Stimulated activated CD8-positive, alpha-beta memory T cell treated with anti-CD3 and anti-CD28 coated beads, Interleukin-12 subunit alpha, Interleukin-12 subunit beta, amount 100 ng/mL, for 24 hours (primary cell): ENCODE measurements around the gene KIF21B.

Experiments used
- DNase-seq: peaks from one replicate; pipeline ENCODE4 v3.0.0-alpha.2; 2020; ENCODE audit errors: extremely low read depth

Gene KIF21B

DNA sequence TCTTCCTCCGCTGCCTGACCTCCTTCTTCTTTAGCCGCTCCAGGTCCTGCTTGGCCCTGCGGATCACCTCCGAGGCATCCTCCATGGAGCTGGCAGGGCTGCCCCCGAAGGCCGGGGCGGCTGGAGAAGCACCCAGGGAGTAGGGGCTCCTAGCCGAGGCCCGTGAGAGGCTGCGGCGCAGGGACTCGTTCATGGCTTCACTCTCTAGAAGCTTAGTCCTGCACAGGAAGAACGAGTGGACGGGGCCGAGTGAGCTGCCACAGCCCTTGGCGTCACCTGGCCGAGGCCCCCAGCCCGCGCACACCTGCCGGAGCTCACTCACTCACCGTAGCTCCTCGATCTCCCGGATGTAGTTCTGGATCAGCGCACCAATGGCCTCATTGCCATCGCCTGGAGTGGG is 23.1 kb downstream of the KIF21B start:
- DNase-seq: no peak

DNA sequence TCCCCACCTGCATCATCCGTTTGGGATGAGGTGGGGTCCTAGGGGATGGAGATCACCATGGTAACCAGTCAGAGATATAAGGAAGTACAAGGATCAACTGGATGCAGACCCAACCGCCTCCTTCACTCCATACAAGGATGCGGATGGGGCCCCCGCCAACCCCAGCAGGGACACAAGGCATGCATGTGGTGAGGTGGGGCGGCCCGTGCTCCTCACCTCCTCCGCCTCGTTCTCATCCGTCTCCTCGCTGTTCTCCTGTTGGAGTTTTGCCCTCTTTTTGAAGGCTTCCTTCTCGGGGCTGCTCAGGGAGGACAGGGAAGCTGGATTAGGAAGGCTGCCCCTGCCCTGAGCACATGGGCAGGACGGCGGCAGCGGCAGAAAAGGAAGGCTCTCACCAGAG is 23.8 kb downstream of the KIF21B start:
- DNase-seq: no peak

DNA sequence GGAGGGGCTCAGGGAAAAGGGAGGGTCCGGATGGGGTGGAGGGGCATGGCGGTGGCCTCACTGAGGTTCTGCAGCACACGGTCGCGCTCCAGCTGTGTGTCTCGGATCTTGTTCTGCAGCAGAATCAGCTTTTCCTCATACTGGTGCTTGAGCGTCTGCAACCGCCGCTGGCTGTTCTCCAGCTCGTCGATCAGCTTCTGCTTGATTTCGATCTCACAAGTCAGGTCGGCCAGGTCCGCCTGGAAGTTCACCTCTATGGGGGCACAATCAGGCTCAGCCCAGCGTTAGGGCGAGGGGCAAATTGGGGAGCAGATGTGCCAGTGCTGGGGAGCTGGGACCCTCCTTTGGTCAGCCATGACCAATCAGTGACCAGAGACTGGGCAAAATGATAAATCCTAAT is 25.2 kb downstream of the KIF21B start:
- DNase-seq: no peak

DNA sequence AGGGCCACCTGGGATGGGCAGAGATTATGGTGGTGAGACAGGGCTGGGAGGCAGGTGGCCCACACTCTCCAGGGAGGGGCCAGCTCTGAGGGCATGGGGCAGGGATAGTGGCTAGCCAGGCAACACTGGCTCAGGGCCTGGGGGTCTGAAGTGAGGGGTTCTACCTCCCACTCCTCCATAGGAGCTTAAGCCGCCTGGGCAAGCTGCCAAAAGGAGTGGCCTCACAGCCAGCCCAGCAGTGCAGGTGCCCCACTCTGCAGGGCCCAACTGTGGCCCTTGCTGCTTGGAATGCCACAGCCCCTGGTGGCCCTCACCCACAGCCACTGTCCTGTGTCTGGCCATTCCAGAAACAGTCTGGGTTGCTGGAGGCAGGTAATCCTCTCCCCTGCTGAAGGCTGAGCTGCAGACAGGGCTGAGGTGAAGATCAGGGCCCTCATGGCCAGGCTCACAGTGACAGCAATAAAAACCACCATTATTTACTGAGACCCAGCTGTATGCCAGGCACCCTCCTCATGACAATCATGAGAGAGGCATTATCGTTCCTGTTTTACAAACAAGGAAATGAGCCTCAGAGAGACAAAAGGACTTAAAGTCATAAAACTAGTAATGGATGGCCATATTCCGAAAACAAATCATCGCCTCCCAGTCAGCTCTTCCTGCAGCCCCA is 31.0 kb downstream of the KIF21B start:
- no peak for DNase-seq

DNA sequence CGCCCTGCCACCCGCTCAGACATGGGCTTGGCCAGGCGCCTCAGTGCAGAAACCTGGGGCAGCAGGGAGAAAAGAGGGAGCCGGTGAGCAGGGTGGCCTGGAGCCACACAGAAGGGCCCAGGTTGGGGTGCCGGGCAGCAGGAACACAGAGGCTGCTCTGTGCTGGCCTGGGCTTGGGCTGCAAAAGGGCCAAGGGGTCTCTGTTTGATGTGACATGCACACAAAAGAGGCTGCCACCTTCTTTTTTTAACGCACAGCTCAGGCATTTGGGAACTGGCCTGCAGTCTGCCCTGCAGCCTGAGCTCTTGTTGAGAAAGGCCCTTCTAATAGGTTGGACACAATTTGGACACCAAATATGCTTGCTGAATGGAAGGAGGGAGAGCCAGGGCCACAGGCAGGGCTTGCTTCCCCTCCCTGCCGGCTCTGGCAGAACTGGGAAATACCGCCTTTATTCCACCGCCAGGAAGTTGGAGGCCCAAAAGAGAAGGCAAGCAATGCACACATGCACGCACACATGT is 32.4 kb downstream of the KIF21B start:
- no peak for DNase-seq

DNA sequence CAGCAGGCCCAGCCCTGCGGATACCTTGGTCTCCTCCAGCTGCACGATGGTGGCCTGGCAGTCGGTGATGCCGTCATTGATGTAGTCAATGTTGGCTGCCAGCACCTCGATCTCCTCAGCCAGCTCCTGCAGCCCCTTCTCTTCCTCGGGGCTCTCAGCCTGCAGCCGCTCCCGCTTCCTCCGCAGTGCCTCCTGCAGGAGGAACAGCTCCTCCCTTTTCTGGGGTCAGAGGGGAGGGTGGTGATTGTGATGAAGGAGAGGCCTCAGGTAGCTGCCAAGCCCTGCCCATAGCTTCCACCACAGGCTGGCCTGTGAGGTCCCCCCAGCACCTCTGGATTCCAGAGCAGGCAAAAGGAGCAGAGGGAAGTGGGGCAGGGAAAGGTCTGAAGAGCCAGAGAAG is 33.4 kb downstream of the KIF21B start:
- no peak for DNase-seq

DNA sequence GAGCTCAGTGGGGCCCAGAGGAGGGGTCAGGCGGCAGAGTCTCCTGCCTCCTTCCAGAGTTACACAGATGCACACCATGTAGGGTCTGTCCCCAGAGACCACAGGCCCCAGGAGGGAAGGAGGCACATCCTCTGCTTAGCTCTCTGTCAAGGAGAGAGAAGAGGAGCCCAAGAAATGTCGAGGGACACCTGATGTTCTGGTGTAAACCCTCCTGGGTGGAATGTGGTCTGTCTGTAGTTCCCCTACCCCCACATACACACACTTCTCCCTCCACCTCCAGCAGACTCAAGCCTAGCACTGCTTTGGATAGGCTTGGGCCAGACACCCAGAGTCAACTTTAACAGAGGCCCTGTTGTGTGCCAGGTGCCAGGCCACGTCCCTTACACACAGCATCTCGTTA is 34.2 kb downstream of the KIF21B start:
- no peak for DNase-seq

DNA sequence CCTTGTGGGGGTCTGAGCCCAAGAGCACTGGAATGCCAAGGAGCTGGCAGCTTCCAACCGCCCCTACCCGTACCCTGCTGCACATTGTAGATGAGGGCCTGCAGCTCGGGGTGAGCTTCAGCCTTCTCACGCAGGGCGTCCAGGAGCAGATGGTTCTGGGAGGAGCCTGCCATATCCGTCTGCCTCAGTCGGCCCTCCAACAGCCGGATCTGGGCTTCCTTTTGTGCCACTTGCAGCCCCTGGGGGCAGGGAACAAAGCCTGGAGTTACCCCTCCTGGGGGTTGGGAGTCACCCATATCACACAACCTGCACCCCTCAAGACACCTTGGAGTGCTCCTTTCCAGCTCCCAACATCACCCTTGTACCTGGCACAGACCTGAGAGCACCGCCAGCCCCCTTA is 34.8 kb downstream of the KIF21B start:
- no peak for DNase-seq

DNA sequence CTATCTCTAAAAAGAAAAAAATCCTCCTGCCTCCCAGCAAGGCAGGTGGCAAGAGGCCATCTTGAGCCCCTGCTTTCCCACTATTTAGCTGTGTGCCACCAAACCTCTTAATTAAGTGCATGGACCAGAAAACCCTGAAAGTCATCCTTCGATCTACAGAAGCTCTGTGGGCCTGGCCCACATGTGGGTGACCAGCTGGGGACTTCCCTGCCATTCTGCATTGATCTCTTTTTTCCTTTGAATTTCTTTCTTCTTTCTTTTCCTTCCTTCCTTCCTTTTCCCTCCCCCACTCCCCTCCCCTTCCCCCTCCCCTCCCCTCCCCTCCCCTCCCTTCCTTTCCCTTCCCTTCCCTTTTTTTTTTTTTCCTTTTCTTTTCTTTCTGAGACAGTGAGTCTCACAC is 38.0 kb downstream of the KIF21B start:
- no peak for DNase-seq

DNA sequence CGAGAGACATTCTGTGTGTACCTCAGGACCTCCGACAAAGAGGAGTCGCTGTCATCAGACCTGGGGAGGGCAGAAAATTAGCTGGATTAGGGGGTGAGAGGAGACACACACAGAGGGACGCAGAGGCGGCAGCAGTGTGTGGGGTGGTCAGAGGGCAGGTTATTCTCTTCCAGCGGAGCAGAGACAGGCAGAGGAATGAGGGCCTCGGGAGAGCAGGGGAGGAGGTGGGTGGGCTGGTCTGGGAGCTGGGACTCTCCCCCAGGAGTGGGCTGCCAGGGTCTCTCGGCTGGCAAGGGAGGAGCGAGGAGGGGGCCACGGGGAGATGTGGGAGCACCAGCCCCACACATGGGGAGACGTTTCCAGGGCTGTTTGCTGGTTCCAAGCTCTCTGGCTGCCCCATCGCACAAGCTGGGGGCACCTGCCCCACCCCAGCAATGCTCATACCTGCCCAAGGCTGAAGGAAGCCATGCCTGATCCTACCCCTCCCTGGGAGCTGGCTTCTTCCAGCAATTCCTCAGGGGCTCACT is 40.4 kb downstream of the KIF21B start:
- no peak for DNase-seq

DNA sequence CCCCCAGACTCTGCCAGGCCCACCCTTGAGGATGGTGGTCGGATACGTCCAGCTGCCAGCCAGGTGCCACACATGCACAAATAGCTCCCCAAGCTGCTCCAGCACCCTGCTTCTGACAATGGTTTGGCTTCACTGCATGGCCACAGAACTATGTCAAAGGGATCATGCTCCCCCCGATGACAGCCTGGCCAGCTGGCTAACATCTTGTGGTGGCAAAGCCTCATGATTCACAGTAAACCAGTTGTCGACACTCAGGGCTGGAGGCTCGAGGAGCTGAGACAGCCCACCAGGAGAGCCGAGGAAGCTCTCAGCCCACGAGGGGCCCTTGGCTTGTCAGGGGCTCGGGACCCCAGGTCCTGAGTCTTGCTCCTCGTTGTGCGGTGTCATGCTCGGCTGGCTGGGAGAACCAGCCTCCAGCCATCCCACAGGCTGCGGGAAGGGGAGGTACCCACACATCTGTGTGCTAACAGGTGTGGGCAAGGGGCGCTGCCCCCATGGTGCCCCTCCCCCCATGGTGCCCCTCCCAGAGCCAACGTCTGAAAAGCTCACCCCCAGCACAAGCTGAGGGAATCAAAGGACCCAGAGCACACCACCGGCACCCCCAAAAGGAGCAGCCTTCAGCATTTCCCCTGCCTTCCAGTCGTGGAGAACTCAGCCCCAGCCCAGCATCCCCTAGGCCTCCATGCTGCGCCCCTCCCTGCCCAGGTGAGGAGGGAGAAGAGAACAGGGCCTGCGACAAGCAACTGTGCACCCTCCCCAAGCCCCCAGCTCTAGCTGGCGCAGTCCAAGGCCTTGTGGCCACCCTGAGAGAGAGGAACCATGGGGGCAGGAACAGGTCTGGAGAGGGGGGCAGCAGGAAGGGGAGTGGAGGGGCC is 41.2 kb downstream of the KIF21B start:
- DNase-seq: no peak

DNA sequence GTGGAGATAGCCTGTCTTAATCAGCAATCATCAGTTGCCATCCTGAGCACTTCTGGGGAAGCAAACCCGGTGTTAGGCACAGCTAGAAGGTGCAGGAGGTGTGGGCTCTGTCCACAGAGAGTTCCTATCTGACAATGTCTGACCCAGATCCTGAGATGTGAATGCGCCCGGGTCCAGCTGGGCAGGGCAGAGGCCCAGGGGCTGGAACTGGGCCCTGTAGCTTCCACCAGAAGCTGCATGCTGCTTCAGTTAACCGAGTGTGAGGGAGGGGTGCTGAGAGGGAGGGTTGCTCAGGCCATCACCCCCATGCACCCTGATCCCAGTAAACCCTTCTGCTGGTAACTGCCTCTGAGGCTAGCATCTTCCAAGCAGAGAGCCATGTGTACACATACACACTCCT is 42.2 kb downstream of the KIF21B start:
- DNase-seq: no peak

DNA sequence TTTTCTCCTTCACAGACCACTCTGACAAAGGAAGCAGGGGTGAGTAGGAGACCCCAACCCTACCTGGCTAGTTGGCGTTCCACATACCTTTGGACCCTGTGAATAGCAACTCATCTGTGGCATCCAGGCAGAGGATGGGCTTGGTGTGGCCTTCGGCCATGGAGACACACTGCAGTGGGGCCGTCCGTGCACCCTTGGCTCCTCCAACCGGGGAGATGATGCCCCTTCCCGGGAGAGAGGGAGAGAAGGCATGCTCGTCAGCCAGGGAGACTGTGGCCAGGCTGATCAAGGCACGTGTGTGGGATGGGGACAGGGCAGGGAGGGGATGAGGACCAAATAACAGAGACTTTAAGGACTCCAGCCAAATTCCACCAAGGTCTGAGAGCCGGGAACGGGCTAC is 42.6 kb downstream of the KIF21B start:
- DNase-seq: no peak

DNA sequence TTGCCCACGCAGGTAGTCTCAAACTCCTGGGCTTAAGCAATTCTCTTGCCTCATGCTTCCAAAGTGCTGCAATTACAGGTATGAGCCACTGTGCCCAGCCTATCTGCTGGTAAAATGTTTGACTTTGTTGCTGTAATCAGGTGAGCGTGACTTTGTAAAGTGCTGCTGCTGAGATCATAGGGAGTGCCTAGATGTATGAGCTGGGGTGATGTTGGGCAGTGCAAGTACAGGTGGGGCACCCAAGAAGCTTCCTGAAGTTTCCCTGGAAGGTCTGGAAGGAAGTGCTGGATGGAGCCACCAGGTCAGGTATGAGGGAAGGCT is 43.1 kb downstream of the KIF21B start:
- DNase-seq: no peak

DNA sequence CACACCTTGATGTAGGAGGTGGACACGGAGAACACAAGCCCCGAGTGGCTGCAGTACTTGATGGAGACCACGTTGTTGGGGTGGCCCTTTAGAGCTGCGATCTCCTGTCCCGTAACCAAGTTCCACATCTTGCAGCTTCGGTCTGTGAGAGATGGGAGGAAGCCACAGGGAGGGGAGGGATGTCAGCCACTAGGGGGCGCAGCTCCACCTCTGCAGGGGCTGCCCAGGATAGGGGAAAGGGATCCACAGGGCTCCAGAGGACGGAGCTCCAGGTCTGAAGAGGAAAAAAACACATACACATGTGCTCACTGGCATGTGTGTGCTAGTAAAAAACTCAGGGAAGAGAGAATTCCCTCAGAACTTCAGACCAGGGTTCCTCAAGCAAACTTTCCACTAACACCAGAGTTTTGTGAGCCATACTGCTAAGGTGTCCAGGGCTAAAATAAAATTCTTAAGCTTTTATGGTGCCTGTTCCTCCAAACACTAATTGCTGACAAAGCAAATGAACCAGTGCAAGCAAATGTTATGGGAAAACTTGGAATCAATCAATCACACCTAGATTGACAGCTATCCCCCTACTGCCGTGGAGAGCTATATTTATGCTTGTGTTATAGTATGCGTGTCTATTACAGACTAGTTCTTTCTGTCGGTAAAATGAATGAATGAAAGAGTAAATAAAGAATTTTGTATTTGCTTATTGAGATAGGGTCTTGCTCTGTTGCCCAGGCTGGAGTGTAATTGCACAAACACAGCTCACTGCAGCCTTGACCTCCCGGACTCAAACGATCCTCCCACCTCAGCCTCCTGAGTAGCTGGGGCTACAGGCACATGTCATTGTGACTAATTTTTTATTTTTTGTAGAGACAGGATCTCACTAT is 43.7 kb downstream of the KIF21B start:
- peak; percentile 25 for DNase-seq

DNA sequence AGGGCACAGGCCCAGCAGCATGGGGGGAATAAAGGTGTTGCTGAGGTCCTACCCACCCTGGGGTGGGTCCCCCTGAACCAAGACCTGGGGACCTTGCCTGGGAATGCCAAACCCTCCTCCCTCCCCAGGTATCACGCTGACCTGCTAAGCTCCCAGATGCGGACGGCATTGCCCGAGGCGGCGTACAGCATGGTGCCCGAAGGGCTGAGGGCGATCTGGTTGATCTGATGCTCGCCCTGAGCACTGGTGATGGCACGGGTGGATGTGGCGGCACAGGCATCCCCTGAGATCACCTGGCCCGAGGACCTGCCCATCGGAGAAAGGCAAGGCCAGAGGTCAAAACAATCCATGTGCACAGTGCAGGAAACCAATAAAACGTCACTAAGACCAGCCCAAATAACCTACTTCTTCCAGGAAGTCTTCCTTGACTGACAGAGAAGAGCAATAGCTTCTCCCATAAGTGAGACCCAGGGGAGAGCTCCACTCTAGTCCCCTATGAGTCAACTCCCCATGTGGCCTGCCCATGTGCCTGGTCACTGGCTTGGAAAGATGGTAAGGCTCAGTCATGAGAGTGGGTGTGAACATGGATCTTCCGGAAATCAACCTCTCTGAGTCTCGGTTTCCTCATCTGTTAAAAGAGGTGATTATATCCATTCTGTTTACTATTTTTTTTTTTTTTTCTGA is 46.3 kb downstream of the KIF21B start:
- DNase-seq: no peak

DNA sequence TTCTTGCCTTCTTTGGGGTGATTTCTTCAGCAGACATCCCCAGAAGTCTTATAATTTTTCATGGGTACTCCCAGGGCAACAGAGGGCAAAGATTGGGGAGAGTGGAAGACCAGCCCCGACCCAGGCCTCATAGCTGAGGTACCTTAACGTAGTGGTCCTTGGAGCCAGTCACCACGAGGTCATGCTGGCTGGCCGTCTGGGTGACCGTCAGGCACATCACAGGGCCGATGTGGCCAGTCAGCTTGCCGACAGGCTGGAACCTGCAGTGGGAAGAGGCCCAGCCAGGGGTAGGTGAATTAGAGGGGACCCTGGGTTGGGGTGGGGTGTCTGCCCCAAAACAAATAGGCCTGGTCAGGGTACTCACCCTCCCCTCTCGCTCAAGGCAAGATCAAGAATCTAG is 46.9 kb downstream of the KIF21B start:
- no peak for DNase-seq

DNA sequence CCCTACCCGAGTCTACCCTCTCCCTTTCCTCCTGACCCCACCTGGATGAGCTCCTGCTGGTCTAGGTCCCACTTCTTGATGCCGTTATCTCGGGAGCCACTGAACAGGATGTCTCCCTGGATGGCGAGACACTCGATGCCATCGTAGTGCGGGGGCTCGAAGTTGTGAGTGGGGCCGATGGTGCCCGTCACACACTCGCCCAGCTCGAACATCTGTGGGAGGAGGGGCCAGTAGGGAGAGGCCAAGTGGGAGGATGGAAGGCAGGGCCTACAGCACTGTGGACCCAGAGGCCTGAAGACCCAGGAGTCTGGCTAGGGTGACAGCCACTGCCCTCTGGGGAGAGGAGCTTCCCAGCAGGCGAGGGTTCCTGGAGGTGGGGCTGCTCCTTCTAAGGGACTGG is 48.1 kb downstream of the KIF21B start:
- no peak for DNase-seq

DNA sequence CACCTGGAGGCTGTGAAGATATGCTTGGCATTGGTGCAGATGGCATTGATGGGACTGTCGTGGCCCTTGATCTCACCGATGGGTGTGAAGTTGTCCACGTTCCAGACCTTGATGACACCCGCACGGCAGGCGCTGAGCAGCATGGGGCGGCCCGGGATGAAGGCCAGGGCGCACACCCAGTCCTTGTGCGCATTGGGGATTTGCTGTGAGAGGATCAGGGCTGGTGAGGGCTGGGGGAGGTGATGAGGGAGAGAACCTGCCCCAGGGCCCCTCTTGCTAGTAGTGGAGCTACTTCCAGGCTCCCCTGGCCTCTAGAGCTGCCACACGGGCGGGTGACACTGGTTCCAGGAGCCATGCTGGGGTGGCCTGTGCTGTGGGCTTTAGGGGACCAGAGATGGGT is 48.8 kb downstream of the KIF21B start:
- no peak for DNase-seq

DNA sequence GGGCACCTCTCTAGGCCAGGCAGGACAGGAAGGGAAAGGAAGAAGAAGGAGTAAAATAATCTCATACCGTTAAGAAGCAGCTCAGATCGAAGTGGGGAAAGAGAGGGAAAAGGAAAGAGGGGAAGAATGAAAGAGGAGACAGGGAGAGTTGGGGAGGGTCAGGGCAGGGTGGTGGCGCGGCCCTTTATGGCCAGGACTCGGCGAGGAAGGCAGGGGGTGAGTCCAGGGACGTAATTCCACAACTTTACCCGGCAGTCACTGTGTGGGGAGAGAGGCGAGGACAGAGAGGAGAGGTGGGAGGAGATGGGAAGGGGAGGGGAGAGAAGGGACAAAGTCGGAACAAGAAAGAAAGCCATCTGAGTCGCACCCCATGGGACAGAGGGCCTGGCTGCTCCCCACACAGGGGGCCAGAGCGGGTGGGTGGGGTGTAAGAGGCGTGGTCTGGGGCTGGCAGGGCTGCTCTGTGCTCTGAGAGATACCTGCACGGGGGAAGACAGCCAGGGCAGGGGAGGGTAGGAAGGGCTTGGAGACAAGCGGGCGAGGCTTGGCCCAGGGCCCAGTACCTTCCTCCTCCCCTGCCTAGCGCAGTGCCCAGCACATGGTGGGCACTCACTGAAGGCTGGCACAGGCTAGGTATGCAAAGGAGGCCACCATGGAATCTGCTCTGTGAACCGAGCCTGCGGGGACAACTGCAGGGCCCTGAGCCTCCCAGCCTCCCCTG is 49.4 kb downstream of the KIF21B start:
- DNase-seq: no peak
